GM10266 (cell line): Measurements from ENCODE around the gene NFYB.

Experiments
- DNase-seq: peaks from one replicate; pipeline ENCODE4 v3.0.0; 2012; ENCODE audit errors: extremely low spot score
- TF ChIP-seq, protein P1 (sequence below): IDR thresholded peaks from 2 replicates; pipeline ENCODE4 v1.5.1; 2012; ENCODE audit warnings: mild to moderate bottlenecking, low read depth; ENCODE audit not compliant: control insufficient read depth, insufficient read depth; ENCODE audit errors: missing control alignments

Gene NFYB

DNA sequence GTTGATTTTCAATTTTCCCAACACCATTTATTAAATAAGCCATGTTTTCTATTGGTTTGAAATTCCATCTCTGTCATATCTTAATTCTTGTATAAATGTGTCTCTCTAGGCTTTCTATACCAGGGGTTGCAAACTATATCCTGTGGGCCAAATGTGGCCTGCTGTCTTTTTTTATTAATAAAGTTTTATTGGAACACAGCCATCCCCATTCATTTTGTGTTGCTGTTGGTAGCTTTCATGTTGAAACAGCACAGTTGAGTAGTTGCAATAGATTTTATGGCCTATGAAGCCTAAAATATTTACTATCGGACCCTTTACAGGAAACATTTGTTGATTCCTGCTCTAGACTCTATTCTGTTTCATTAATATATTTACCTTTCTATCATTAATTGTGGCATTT, 64.3 kb downstream of the NFYB start:
- DNase-seq = no peak
- TF ChIP-seq, protein P1, sequence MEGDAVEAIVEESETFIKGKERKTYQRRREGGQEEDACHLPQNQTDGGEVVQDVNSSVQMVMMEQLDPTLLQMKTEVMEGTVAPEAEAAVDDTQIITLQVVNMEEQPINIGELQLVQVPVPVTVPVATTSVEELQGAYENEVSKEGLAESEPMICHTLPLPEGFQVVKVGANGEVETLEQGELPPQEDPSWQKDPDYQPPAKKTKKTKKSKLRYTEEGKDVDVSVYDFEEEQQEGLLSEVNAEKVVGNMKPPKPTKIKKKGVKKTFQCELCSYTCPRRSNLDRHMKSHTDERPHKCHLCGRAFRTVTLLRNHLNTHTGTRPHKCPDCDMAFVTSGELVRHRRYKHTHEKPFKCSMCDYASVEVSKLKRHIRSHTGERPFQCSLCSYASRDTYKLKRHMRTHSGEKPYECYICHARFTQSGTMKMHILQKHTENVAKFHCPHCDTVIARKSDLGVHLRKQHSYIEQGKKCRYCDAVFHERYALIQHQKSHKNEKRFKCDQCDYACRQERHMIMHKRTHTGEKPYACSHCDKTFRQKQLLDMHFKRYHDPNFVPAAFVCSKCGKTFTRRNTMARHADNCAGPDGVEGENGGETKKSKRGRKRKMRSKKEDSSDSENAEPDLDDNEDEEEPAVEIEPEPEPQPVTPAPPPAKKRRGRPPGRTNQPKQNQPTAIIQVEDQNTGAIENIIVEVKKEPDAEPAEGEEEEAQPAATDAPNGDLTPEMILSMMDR = no peak

DNA sequence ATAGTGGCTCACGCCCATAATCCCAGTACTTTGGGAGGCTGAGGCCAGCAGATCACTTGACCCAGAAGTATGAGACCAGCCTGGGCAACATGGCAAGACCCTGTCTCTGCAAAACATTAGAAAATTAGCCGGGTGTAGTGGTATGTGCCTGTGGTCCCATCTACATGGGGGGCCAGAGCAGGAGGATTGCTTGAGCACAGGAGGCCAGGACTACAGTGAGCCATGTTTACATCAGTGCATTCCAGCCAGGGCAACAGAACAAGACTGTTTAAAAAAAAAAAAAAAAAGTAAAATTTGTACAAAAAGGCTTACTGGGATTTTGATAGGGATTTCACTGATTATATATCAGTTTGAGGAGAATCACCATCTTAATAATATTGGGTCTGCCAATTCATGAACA, 65.9 kb downstream of the NFYB start:
- DNase-seq = no peak
- TF ChIP-seq, protein P1 = no peak
